ENCODE measurements around the gene RBM15.

DNA sequence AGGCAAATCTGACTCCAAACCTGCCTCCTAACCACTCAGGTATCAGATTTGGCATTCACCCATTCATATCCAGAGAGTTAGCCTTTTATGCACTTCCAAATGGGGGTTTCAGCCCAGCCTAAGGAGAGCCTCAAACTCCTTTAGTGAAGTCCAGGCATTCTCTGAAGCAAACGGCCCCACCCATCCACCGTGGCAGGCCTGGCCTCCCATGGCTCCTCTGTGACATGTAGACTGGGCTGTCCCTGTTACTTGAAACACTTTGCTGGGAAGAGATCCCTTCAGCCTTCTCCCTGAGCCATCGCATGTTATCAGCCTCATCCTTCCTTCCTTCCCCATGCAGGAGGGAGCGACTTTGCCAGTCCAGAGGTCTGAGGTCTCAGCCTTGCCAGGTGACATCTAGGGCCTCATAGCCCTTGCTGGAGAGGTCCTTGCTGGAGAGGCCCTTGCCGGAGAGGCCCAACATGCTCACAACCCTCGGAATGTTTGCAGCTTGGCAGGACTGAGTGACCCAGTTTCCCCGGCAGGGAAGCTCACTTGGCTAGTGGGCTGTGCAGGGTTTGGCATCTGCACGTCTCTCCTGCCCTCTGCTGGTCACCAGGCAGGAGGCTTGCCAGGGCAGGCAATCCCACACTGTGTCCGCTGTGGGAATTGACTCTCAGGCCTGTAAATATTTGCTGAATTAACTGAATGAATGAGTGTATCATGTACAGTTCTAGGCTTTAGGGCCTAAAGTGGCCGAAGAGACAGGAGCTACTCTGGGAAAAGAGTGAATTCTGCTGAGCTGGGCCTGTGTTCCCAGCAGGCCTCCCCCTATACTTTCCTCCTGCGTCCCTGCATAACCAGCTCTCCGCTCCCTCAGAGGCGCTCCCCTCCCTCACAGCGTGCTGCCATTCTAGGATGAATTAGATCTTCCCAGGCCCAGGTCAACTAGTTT is 26.7 kb upstream of the RBM15 start:
- TF ChIP-seq, protein P1, sequence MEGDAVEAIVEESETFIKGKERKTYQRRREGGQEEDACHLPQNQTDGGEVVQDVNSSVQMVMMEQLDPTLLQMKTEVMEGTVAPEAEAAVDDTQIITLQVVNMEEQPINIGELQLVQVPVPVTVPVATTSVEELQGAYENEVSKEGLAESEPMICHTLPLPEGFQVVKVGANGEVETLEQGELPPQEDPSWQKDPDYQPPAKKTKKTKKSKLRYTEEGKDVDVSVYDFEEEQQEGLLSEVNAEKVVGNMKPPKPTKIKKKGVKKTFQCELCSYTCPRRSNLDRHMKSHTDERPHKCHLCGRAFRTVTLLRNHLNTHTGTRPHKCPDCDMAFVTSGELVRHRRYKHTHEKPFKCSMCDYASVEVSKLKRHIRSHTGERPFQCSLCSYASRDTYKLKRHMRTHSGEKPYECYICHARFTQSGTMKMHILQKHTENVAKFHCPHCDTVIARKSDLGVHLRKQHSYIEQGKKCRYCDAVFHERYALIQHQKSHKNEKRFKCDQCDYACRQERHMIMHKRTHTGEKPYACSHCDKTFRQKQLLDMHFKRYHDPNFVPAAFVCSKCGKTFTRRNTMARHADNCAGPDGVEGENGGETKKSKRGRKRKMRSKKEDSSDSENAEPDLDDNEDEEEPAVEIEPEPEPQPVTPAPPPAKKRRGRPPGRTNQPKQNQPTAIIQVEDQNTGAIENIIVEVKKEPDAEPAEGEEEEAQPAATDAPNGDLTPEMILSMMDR (IDR thresholded peaks at IDR 0.05), result peak; percentile 92 to 98 (median 97)
- TF ChIP-seq POLR2A (IDR thresholded peaks at IDR 0.05), result no peak
